Measurements from ENCODE around the gene IL17RE. TPM values are rescaled to one million over a fixed set of nuclear protein-coding genes. Genes with fewer than 3 reads are reported as not detected.

Gene IL17RE
- total and polyA plus RNA-seq, 2 of the 13 experiments (the other 11 are each of a cell fraction or from before 2014, with no cell fraction given) = 14.5 to 24.1 TPM

DNA sequence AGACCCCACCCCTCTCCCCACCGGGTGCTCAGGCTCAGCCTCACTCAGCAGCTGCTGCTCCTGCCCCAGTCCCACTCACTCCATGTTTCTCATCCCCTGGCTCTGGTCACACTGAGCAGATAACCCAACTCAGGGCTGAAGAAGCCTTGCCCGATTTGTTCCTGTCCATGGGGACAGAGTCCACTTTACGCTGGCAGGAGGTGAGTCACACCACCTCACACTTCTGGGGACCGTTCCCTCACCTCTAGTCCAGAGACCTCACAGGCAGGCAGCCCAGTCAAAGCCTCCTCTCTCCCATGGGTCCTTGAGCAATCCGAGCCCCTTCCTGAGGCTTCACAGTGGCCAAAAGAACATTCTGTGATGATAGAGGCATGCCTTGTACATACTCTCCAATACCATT lies 23.9 kb upstream of the IL17RE start (continued):
- TF ChIP-seq ZNF841 (CRISPR knock-in tag; IDR thresholded peaks at IDR 0.05; ENCODE audit: borderline replicate concordance) (no peak), HNRNPK (IDR thresholded peaks at IDR 0.05; ENCODE audit: low read depth, low read length, poor library complexity, severe bottlenecking) (no peak), MTA3 (CRISPR knock-in tag; IDR thresholded peaks at IDR 0.05) (no peak), ZNF597 (CRISPR knock-in tag; IDR thresholded peaks at IDR 0.05) (no peak), STAT6 (CRISPR knock-in tag; IDR thresholded peaks at IDR 0.05; ENCODE audit: borderline replicate concordance) (no peak), RORA (CRISPR knock-in tag; IDR thresholded peaks at IDR 0.05) (no peak), CREM (IDR thresholded peaks at IDR 0.05) (peak; percentile 28; the same call in 1 of the 2 replicates), CREM (CRISPR knock-in tag; IDR thresholded peaks at IDR 0.05) (no peak), TCF7L2 (IDR thresholded peaks at IDR 0.05; ENCODE audit: low read depth, low read length) (no peak), DR1 (CRISPR knock-in tag; IDR thresholded peaks at IDR 0.05) (no peak), ZFP36L1 (CRISPR knock-in tag; IDR thresholded peaks at IDR 0.05) (no peak), HNRNPLL (IDR thresholded peaks at IDR 0.05; ENCODE audit: low read depth, low read length, poor library complexity, severe bottlenecking) (no peak), ZBTB25 (CRISPR knock-in tag; IDR thresholded peaks at IDR 0.05) (no peak), ISX (CRISPR knock-in tag; conservative IDR thresholded peaks at IDR 0.05) (no peak), CC2D1A (CRISPR knock-in tag; IDR thresholded peaks at IDR 0.05) (no peak), RBM39 (IDR thresholded peaks at IDR 0.05; ENCODE audit: low read depth, low read length, poor library complexity, severe bottlenecking) (no peak), ZNF777 (CRISPR knock-in tag; IDR thresholded peaks at IDR 0.05) (no peak)
- TF ChIP-seq, protein P1, sequence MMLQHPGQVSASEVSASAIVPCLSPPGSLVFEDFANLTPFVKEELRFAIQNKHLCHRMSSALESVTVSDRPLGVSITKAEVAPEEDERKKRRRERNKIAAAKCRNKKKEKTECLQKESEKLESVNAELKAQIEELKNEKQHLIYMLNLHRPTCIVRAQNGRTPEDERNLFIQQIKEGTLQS (CRISPR knock-in tag; IDR thresholded peaks at IDR 0.05) = peak; percentile 82
- TF ChIP-seq, protein P2, sequence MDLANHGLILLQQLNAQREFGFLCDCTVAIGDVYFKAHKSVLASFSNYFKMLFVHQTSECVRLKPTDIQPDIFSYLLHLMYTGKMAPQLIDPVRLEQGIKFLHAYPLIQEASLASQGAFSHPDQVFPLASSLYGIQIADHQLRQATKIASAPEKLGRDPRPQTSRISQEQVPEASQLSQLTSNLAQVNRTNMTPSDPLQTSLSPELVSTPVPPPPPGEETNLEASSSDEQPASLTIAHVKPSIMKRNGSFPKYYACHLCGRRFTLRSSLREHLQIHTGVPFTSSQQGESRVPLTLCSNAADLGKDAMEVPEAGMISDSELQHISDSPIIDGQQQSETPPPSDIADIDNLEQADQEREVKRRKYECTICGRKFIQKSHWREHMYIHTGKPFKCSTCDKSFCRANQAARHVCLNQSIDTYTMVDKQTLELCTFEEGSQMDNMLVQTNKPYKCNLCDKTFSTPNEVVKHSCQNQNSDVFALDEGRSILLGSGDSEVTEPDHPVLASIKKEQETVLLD (CRISPR knock-in tag; IDR thresholded peaks at IDR 0.05; ENCODE audit: low read depth) = no peak
- TF ChIP-seq, protein P3, sequence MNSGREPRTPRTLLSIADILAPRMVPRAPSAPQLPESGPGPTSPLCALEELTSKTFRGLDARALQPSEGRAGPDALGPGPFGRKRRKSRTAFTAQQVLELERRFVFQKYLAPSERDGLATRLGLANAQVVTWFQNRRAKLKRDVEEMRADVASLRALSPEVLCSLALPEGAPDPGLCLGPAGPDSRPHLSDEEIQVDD (CRISPR knock-in tag; IDR thresholded peaks at IDR 0.05; ENCODE audit: borderline replicate concordance) = no peak
- TF ChIP-seq, protein P4, sequence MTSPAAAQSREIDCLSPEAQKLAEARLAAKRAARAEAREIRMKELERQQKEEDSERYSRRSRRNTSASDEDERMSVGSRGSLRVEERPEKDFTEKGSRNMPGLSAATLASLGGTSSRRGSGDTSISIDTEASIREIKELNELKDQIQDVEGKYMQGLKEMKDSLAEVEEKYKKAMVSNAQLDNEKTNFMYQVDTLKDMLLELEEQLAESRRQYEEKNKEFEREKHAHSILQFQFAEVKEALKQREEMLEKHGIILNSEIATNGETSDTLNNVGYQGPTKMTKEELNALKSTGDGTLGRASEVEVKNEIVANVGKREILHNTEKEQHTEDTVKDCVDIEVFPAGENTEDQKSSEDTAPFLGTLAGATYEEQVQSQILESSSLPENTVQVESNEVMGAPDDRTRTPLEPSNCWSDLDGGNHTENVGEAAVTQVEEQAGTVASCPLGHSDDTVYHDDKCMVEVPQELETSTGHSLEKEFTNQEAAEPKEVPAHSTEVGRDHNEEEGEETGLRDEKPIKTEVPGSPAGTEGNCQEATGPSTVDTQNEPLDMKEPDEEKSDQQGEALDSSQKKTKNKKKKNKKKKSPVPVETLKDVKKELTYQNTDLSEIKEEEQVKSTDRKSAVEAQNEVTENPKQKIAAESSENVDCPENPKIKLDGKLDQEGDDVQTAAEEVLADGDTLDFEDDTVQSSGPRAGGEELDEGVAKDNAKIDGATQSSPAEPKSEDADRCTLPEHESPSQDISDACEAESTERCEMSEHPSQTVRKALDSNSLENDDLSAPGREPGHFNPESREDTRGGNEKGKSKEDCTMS (CRISPR knock-in tag; conservative IDR thresholded peaks at IDR 0.05) = no peak

Measured in HepG2 (cell line).